ENCODE data around the gene DIDO1.
A peak's percentile ranks its signal among the peaks of the same experiment; 100 is the strongest.
"Not testable (repeated sequence)": the region's sequence is repeated elsewhere in the genome, so short reads cannot be mapped to it uniquely, and the experiment has no call there.

Gene DIDO1

DNA sequence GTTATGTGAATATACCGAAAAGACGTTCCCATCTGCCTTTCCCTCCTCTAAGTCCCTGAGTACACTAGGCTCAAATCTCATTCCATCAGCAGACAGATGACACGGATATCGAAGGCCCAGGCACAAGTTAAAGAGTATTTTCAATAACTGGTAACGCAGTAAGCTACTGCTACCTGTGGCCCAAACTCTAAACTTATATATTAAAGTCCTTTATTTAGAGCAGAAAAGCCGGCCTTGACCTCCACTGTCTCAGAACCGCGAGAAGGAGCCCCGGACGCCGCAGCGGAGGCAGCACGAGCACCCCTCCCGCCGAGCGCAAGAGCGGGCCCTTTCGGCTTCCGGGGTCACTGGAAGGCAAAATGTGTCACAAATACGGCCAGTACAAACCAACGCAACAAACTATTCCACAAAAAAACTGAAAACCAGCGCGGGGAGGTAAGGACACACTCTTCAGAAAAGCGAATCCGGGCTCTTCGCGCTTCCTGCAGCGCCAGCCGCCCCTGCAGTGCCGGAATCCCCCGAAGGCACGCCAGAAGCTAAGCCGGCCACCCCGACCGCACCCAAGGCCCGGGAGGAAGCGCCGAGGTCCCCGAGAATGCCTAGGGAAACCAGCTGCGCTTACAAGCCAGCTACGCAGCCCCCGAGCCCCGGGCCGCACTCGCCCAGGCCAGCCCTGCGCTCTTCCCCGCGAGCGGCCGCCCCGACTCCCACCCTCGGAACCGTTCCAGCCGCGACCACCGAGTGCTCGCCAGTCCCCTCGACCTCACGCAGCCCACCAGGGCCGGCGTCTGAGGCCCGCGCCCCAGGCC, 681 bp downstream of the DIDO1 start:
- peak; percentile 55 to 60 for DNase-seq

GRCh38 chr20:62925076-62925419, 1.3 kb downstream of the DIDO1 start:
- DNase-seq, result no peak

- DNase-seq, result peak in 1 of 2 donors; percentile 29
Observed at GRCh38 chr20:62924442-62925075, 1.7 kb downstream of the DIDO1 start.

DNA sequence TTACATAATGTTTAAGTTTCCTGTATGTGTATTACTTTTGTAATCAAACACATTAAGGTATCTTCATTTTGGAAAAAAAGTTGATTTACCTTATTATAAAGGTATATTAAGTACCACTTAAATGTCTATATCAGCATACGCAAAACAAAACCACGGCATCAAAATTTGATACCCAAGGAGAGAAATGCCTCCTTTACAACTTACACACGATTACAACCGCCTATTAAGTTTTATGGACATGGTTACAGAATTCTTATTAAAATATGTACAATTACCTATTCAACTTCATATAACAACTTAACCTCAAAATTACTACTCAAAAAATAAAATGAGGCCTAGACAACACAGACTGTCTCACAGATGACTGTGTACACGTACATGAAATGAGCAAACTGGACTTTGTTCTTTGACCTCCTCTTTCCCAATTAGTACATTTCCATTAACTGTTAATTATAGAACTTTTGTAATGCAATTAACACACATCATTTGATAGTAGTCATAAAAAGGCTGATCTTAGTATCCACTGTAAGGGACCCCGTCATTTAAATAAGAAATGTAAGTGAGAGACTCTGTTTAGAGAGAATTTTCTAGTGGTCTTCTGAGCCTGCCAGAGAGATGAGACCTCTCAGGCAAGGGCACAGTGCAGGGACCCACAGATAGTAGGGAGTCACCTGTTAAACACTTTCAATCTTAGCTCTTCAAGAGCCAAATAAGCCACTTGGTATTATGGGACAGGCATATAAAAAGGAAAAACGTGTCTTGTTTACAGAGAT, 2.5 kb downstream of the DIDO1 start:
- no peak for DNase-seq

- DNase-seq, result not testable (repeated sequence)
Observed at GRCh38 chr20:62923059-62923668, 3.1 kb downstream of the DIDO1 start.

DNA sequence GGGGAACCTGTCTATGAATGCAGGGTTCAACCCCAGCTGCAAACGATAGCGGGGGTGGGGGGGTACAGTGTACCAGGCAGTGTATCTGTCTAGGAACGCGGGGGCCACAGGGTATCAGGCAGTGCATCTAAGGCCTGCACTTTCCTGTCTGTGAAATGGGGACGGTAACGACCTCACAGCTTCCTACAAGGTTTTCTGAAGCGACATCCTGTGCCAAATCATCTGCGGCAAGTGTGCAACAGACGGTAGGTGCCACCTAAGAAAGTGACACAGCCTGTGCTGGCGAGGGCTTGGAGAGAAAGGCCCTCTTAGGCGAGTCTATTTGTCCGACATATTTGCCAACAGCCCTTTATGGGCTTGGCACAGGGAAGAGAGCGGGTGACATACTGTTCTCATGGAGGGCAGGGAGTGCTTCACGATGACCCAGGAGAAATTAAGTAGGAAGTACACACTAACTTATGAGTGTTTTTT, 3.8 kb downstream of the DIDO1 start:
- DNase-seq, result peak; percentile 39 to 53

- peak; percentile 67 to 68 for DNase-seq
Observed at GRCh38 chr20:62921119-62921687, 5.1 kb downstream of the DIDO1 start.

- DNase-seq, result no peak
Observed at GRCh38 chr20:62920039-62920645, 6.2 kb downstream of the DIDO1 start.

DNA sequence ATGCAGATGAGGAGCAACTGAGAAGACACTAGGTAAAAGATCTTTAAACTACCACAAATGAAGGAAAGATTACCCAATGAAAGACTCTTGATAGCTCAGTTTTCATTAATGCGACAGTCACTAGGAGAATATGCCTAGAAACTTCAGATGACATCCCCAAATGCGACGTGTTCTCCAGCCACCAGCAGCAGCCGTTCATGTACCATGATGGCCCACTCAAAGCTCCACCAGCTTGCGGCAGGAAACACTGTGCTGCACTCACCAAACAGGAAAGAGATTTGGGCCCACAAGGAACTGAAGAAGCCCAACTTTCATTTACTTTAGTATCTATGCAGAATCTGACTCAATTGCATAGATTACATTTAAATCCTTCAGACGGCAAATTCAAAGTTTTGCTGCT, 7.5 kb downstream of the DIDO1 start:
- DNase-seq, result peak; percentile 57 to 59

DNA sequence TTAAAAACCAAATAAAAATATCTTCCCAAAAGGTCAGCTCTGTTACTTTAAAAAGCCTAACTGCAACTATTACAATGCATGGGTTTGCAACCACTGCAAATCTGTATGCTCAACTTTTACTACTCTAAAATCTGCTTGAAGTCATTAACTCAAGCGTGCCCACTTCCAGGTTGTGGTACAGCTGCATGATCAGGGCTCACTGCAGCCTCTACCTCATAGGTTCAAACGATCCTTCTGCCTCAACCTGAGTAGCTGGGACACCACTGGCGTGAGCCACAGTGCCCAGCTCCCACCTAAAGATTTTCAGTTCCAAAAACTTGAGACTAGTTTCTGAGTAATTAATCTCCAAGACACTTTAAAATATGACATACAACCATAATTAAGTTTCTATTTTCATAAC, 8.2 kb downstream of the DIDO1 start:
- peak in 1 of 2 donors; percentile 37 for DNase-seq

GRCh38 chr20:62917720-62918119, 8.6 kb downstream of the DIDO1 start:
- no peak for DNase-seq

GRCh38 chr20:62916703-62917476, 9.4 kb downstream of the DIDO1 start:
- no peak for DNase-seq

DNA sequence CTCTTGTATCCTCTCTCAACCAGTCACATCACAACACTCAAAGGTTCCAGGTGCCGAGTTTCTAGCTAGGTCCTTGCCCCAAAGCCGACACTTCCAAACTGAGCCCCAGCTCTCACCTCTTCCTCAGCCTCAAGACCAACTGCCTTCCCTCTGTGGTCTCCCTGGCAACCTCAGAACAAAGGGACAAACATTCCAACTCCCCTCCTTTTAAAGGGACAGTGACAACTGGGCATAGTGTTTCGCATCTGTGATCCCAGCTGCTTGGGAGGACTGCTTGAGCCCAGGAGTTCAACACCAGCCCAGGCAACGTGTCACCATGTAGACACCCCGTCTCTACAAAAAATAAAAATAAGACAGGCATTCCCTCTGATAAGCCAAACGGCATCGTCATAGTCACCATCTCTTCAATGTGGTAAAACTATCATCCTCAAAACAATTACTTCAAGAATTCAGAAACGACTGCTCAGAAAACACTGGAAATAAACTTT, 11.3 kb downstream of the DIDO1 start:
- no peak for DNase-seq

- no peak for DNase-seq
Observed at GRCh38 chr20:62914436-62914835, 11.9 kb downstream of the DIDO1 start.

DNA sequence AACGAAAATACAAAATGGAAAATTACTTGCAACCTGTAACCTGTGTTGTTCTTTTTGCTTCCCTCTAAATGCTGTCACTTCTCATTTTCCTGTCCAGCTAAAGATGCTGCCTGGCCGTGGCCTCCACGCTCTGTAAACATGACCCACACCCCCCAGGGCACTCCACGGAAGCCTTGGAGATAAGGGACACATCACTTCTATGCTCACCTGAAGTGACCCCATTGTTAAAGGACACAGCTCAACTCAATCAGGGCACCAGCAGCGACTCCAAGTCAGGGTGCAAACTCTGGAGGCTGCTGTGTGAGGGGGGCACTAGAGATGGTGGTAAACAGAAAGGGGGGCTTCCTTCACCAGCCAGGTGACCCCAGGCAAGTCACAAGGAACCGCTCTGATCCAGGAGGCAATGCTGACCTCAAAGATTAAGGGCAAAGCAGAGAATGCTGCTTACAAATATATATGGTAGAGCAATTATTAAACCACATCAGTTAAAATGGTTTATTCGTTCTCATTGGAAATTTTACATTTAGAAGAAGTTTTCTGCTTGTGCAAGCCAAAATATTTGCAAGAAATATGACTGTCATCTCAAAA, 13.2 kb downstream of the DIDO1 start:
- DNase-seq, result no peak

DNA sequence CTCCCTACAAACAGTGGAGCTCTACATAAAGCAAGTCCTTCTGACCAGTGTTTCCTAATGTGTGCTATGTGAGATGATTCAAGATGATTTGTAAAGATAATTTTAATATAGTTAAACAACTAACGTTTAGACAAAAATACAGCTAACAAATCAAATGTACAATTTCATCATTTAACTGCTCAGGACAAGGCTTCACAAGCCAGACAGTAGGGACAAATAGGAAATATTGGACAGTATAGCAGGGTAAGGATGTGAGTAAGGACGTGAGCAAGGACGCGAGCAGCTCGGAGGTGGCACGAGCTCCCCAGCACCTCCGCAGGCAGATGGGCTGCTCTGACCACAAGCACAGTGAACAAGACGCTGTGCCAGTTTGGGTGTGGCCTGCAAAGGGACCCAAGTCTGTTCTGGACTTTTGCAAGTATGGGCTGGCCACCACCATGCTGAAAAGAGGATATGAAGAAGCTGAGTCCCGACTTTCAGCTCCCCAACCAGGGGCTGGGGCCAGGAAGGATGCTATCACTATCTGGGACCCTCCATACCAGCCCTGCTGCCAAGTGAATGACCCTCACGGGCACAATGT, 14.5 kb downstream of the DIDO1 start:
- DNase-seq, result no peak

GRCh38 chr20:62910777-62911497, 15.4 kb downstream of the DIDO1 start:
- DNase-seq, result no peak

DNA sequence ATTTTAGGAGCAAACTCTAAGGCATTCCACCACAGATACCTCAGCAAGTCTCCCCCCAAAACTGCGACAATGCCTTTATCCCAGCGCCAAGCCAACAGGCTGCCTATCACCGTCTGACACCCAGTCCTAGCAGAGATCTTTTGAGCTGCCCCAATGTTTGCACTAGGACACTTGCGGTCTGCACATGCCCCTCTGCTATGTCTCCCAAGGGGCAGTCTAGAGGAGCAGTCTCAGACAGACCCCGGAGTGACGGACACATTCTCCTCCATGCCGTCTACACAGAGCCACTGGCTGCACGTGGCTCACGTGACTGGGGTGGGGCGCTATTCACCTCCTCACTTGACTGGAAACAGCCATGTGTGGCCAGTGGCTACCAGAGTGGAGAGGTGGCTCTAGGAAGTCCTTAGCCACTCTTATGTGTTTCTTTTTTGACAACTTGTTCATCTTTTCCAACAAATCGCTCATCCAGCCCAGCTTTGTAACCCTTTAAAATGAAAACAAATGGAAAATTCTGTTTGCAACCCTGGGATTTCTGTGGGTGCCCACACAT, 16.0 kb downstream of the DIDO1 start:
- no peak for DNase-seq

- DNase-seq, result no peak
Observed at GRCh38 chr20:62908971-62909791, 17.1 kb downstream of the DIDO1 start.

Data from stimulated activated CD4-positive, alpha-beta T cell treated with anti-CD3 and anti-CD28 coated beads, Interleukin-2, amount 100 ng/mL, for 24 hours (primary cell).